ENCODE results near the gene AMBP.

GRCh38 chr9:114065304-114065703 is 12.8 kb downstream of the AMBP start:
- TF ChIP-seq, protein P1, sequence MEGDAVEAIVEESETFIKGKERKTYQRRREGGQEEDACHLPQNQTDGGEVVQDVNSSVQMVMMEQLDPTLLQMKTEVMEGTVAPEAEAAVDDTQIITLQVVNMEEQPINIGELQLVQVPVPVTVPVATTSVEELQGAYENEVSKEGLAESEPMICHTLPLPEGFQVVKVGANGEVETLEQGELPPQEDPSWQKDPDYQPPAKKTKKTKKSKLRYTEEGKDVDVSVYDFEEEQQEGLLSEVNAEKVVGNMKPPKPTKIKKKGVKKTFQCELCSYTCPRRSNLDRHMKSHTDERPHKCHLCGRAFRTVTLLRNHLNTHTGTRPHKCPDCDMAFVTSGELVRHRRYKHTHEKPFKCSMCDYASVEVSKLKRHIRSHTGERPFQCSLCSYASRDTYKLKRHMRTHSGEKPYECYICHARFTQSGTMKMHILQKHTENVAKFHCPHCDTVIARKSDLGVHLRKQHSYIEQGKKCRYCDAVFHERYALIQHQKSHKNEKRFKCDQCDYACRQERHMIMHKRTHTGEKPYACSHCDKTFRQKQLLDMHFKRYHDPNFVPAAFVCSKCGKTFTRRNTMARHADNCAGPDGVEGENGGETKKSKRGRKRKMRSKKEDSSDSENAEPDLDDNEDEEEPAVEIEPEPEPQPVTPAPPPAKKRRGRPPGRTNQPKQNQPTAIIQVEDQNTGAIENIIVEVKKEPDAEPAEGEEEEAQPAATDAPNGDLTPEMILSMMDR (conservative IDR thresholded peaks at IDR 0.05; ENCODE audit: low read depth, low read length): no peak
- no peak for TF ChIP-seq EZH2 (IDR thresholded peaks at IDR 0.05; ENCODE audit: borderline replicate concordance, low read depth, low read length, poor library complexity, severe bottlenecking)

All from A673 (cell line).